SKM-1 (cell line): ENCODE results near the gene RSRC2.
"Not testable (repeated sequence)": the region's sequence is repeated elsewhere in the genome, so short reads cannot be mapped to it uniquely, and the experiment has no call there.

Source experiments
- DNase-seq: peaks from one replicate; lab custom pipeline; 2025; ENCODE audit not compliant: unreplicated experiment; lab: John Stamatoyannopoulos, UW

Gene RSRC2, protein sequence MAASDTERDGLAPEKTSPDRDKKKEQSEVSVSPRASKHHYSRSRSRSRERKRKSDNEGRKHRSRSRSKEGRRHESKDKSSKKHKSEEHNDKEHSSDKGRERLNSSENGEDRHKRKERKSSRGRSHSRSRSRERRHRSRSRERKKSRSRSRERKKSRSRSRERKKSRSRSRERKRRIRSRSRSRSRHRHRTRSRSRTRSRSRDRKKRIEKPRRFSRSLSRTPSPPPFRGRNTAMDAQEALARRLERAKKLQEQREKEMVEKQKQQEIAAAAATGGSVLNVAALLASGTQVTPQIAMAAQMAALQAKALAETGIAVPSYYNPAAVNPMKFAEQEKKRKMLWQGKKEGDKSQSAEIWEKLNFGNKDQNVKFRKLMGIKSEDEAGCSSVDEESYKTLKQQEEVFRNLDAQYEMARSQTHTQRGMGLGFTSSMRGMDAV

DNA sequence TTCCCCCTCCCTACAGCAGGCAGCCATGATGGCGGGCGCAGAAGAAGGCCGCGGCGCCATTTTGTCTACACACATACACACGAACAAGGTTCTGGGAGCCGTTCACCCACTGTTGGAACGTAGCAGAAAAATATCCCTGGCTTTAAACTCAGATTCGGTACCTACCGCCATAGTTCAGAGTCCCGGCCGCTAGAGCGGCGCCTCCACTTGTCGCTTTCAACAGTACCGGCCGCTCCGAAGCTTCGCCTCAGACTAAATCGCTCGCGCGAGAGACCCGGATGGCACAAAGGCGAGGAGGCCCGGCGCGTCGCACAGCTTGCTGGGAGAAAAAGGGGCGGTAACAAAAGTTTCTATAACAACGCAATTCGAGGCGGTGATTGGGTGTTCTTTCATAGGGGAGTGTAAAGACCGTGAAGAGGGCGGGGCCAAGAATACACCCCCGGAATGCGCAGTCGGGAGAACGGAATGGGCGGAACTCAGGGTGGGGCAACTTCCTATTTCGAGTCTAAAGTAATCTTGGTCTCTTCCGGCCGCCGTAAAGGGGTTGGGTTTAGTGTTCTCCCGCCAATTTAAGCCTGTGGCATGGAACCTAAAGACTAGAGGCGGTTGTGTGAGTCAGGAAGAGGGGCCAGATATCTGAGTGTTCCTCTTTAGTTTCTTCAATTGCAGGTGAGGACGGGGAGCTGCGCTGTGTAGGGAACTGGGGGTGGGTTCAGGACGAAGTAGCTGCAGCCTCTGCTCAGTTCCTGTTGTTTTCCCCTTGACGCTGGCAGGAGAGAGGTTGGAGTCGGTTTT is at the start of gene RSRC2, which contains the start of gene KNTC1:
Gene RSRC2 (minus strand): TSS at position 254 of the 795 bp plus-strand sequence. CDS start 83 bp downstream, at position 171.
Gene KNTC1 (plus strand): TSS at position 567 of the 795 bp plus-strand sequence. CDS start 2,815 bp downstream, outside the sequence.
- DNase-seq, result peak; percentile 90

DNA sequence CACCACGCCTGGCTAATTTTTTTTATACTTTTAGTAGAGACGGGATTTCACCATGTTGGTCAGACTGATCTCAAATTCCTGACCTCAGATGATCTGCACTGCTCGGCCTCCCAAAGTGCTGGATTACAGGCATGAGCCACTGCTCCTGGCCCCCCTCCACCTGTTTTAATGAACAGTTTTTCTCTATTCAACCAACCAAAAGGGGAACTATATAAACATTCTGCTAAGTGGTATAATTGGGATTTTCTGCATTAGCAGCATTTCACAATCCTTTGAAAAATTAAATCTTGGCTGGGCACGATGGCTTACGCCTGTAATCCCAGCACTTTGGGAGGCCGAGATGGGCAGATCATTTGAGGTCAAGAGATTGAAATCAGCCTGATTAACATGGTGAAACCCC is 45.1 kb upstream of the RSRC2 start:
- DNase-seq, result no peak

DNA sequence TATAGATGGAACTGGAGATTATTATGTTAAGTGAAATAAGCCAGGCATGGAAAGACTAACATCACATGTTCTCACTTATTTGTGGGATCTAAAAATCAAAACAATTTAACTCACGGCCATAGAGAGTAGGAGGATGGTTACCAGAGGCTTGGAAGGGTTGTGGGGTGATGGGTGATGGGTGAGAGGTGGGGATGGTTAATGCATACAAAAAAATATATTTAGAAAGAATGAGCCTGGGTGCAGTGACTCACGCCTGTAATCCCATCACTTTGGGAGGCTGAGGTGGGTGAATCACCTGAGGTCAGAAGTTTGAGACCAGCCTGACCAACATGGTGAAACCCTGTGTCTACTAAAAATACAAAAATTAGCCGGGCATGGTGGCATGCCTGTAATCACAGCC is 43.3 kb upstream of the RSRC2 start:
- not testable (repeated sequence) for DNase-seq

DNA sequence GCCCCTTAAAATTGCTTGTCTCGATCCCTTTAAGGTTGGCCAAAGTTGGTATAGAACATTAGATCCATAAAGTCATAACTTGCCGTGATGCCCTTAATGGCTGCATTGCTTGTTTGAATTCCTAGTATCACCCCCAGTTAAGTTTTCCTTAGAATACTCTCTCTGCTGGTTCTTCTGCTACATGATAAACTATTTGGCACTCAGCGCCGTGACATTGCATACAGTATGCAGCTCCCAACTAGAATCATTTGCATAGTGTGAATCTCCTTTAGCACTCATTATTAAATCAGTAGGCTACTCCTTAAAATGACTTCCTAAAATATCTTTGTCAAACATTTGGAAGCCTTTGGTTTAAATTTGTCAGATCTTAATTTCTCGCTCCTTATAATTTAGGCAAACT is 42.6 kb upstream of the RSRC2 start:
- no peak for DNase-seq

DNA sequence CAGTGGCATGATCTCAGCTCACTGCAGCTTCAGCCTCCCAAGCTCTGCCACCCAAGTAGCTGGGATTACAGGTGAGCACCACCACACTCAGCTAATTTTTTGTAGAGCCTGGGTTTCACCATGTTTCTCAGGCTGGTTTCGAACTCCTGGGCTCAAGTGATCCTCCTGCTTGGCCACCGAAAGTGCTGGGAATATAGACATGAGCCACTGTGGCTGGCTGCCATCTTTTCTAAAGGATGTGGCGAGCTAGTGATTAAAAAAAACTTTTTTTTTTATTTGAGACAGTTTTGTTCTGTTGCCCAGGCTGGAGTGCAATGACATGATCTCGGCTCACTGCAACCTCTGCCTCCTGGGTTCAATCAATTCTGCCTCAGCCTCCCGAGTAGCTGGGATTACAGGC is 40.1 kb upstream of the RSRC2 start:
- not testable (repeated sequence) for DNase-seq

DNA sequence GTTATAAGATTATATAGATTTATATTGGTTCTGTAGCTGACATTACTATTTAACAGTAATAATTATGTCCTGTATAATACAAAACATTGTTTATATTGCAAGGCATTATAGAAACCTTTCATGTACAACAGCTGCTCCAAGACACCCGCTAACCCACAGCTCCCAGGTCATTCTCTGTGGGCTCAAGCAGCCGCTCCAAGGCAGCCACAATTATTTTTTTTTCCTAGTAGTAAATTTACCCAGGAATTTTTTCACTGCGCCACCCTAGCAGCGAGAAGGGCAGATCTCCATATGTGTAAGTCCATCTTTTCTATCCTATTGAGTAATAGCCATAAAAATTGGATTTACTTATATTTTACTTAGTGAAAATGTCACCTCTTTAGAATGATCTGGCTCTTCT is 36.6 kb upstream of the RSRC2 start:
- DNase-seq, result no peak

DNA sequence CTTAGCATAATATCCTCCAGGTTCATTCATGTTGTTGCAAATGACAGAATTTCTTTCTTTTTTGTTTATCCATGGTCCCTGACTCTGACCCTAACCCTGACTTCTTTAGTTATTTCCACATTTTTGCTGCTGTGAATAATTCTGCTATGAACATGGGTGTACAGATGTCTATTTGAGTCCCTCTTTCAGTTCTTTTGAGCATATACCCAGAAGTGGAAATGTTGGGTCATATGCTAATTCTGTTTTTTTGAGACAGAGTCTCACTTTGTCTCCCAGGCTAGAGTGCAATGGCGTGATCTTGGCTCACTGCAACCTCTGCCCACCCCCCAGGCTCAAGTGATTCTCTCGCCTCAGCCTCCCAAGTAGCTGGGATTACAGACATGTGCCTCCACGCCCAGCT is 33.4 kb upstream of the RSRC2 start:
- no peak for DNase-seq

DNA sequence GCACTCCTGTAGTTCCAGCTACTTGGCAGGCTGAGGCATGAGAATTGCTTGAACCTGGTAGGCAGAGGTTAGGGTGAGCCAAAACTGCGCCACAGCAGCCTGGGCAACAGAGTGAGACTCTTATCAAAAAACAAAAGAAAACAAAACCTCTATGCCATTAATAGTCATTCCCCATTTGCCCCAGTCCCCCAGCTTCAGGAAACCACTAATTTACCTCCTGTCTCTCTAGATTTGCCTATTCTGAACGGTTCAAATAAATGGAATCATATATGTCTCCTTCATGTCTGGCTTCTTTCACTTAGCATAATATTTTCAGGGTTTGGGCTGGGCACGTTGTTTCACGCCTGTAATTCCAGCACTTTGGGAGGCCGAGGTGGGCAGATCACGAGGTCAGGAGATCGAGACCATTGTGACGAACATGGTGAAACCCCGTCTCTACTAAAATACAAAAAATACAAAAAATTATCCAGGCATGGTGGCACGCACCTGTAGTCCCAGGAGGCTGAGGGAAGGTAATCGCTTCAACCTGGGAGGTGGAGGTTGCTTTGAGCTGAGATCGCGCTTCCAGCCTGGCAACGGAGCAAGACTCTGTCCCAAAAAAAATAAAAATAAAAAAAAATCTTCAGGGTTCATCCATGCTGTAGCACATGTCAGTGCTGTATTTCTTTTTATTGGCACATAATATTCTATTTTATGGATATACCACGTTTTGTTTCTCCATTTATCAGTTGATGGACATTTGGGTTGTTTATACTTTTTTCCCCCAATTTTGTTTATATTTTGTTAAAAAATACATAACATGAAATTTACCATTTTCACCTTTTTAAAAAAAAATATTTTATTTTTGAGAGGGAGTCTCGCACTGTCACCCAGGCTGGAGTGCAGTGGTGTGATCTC is 32.3 kb upstream of the RSRC2 start:
- DNase-seq, result no peak

DNA sequence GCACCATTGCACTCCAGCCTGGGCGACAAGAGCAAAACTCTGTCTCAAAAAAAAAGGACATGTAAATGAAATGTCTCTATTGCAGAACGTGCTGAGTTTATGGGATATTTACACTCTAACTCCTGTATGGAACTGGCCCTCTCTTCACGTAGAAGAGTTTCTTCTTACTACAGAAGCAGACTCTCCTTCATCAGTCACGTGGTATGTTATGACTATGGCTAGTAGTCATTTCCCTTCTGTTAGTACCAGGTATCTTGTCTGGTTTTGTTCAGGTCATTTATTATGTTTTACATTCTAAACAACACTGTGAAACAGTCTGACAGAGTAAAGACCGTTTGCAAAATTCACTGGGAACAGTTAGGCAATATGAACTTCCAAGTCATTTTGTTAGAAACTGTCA is 20.6 kb upstream of the RSRC2 start:
- no peak for DNase-seq

DNA sequence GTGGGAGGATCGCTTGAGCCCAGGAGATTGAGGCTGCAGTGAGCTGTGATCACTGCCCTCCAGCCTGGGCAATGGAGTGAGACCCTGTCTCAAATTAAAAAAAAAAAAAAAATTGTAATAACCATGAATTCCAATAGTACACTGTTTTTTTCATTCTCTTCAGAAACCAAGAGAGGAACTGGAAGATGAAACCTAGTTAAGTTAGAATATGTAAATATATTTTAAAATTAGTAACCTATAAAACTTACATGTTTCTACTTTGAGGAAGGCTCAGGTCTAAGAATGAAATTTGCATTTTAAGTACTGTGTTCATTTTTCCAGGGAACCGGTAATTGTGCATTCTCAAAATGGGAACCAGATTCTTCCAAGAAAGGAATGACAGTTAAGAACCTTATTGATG is 19.1 kb upstream of the RSRC2 start:
- no peak for DNase-seq

DNA sequence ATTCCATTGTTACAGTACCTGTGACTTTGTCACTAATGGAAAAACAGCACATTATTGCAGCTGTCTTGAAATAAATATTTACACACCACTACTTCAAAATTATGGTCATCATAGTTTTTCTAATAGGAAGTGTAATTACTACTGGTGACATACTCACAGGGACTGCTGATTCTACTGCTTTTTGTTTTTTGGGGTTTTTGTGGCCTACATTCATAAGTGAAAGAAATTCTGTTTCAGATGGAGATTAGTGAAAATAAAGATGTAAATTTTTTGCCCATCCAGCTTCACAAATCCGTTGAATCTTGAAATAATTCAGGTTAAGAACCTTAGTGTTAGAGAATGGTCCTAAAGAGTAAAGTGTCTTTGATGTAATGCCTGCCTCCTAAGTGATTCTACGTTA is 17.8 kb upstream of the RSRC2 start:
- DNase-seq, result no peak

DNA sequence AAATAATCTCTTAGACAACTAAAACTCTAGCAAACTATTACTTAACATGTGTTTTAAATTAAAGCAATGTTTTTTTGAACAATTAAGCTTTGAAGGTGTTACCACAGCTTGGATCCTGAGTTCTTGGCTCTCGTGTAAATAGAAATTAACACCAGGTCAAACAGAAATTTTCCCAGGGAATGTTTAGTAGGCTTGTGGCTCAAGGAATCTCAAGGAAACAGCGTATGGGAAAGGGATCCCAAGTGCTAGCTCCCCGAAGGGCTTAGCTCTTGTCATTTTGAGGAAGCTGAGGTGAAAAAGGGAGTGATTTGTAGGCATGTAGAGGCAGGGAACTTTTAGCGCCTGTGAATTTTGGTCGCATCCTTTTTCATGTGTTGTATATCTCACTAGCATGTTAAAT is 11.8 kb upstream of the RSRC2 start:
- DNase-seq, result no peak

DNA sequence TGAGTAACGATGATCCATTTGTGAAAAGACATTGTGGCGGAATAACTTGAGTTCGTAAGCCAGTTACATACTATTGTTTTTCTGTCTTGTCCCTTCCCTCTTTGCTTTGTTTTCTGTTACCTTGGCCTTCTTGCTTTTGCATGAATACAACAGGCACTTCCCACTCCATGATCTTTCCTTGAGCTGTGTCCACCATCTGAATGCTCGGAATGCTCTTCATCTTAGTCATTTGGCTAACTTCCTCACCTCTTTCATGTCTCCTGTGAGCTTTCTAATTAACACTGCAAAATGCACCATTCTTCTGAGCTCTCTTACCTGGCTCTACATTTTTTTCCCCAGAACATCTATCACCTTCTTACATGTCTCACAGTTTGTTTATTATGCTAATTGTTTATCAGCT is 10.3 kb upstream of the RSRC2 start:
- no peak for DNase-seq

DNA sequence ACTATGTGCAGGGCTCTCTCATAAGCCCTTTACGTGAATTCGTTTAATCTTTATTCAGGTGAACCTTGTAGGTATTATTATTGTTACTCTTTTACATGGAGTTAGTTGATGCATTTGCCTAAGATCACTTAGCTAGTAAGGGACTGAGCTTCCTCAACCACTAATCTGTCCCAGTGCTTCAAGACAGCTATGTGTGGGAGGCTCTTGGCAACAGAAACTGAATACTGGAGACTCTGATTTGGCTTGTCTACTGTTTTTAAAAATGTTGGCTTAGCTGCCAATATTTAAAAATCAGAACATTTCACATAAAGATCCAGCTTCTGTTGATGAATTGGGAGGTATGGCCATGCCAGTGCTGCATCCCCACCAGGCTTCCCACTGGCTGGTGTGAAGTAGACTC is 7.1 kb upstream of the RSRC2 start:
- DNase-seq, result no peak

DNA sequence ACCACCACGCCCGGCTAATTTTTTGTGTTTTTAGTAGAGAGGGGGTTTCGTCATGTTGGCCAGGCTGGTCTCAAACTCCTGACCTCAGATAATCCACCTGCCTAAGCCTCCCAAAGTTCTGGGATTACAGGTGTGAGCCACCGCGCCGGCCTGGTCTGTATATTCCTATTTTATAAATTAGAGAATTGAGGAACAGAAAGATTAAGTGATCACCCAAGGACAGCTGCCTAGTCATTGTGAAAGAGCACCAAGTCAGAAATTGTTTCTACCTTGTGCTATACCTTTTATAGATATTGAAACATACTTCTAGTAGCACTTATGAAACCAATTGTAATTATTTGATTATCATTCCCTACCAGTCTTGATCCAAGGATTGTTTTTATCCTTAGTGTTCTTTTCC is 2.3 kb upstream of the RSRC2 start:
- no peak for DNase-seq

DNA sequence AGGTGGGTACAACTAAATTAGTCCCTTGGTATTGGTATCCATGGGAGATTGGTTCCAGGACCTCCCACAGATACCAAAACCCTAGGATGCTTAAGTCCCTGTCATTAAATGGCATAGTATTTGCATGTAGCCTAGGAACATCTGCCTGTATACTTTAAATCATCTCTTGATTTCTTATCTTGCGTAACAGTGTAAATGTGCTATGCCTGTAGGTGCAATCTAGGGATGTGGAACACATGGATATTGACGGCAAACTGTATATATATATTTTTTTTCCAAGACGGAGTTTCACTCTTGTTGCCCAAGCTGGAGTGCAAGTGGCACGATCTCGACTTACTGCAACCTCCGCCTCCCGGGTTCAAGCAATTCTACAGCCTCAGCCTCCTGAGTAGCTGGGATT is 1.8 kb upstream of the RSRC2 start:
- DNase-seq, result no peak

DNA sequence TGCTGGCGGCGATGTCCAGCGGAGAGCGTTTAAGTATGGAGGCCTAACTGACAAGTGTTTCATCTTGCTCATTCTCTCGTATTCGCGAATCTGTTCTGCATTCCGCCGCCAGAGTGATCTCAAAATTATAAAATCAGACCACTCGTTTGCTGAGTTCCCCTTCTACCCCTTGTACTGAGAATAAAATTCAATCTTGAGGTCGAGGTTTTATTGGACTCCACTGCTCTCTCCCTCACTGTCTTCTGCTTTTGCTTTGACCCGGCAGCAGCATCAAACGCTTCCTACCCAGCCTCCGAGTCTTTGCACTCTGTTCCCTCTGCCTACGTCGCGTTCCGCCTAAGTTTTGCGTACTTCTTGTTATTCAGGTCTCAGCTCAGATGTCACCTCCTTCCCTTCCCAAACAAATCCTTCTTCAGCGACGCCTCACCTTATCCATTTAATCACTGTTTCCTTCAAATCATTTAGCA is 775 bp upstream of the RSRC2 start:
- no peak for DNase-seq

DNA sequence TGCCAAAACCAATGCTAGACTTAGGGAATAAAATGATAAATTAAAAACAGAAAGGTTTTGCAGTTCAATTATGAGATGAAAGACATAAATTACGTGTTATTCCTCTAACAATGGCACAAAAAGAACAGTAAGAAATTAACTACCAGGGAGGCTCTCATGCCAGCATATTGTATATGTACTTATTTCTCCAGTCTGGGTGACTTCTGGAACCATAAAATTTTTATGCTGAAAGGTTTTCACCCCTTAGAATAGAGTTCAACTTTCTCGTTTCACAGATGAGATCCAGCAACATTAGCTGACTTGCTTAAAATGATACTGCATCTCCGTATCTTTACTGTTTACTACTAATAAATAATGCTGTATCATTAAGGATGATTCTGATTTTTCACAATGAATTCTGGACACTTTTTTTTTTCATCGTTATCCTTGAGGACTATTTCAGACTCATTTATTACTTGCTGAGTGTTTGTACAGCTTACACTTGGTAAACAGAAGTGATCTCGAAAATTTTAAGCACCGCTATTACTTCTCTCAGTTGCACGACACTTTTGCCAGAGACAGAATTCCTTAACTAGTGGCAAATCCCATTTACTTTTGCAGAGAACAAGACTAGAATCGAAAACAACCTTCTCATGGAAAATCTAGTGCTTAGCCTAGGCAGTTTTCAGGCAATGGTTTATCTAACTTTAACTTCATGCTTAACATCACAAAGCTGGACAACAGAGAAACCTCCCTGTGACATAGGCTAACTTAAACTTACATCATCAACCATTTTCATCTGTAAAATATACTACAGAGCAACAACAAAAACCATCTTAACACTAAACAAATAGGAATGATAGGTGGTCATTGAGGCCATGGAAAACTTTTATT is 2.7 kb downstream of the RSRC2 start:
- no peak for DNase-seq

DNA sequence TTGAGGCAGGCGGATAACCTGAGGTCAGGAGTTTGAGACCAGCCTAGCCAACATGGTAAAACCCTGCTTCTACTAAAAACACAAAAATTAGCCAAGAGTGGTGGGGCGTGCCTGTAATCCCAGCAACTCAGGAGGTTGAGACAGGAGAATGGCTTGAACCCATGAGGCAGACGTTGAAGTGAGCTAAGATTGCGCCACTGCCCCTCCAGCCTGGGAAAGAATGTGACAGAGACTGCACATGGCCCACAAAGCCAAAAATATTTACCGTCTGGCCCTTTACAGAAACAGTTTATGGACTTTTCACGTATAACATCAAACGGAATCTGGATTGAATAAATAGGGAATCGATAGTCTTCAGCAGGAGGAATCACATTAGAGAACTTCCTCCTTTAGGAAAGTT is 3.5 kb downstream of the RSRC2 start:
- no peak for DNase-seq

DNA sequence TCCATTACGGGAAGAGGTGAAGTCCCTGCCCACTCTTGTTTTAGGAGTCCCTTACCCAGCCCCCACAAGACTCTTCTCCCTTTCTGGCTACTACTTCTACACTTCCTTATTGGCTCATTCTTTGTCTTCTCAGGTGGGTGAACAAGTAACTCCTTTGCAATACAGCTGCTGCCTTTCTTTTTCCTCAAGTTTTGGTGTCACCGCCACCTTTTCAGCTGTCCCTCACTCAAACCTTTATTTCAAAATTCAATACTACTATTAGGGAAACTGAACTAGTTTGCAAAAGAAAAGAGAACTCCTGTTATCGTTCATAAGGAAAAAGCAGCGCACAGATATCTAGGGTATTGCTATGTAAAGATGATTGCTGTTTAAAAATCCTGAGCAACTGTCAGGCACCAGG is 6.1 kb downstream of the RSRC2 start:
- DNase-seq, result no peak
